ENCODE results near the gene TNFRSF21.
A peak's percentile ranks its signal among the peaks of the same experiment; 100 is the strongest.
"Not testable (repeated sequence)": the region's sequence is repeated elsewhere in the genome, so short reads cannot be mapped to it uniquely, and the experiment has no call there.

Gene TNFRSF21

DNA sequence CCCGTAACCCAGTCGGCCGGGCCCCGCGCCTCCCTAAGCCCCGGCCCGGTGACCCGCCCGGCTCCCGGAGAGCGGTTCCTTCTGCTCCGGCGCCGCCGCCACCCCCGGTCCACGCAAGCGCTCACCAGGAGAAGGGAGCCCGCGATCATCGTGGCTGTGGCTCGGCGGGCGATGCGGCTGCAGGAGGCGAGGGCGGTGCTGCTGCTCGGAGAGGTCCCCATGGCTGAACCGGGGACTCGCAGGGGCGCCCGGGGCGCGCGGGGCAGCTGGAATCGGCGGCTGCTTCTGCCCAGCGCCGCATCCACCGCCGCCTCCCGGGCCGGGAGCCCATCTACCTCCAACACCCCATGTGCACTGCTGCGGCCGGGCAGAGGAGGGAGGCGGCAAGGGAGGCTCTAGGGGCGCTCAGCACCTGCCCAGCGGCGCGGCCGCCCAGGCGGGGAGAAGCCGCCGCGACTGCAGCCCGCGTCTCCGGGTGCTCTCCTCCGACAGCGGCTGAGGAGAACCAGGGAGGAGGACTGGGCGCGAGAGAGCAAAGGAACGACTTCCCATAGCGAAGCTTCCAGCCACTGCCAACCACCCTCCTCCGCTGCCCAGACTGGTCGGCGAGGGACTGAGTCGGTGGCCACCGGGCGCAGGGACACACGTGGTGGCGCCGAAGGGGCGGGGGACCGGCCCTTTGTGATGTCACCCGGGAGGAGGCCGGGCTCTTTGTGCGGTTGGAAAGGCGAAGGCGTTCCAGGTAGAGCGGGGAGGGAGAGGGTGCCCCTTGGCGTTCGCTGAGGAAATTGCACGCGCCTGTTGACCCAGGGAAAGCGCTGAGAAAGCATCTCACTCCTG lies at the start of gene TNFRSF21:
Gene TNFRSF21, minus strand, starts transcription at position 615 of the 840 bp plus-strand sequence. Its CDS starts 394 bp downstream, at position 221.
- FAIRE-seq (peak; percentile 53), DNase-seq (ENCODE audit: low spot score) (peak; percentile 78)

DNA sequence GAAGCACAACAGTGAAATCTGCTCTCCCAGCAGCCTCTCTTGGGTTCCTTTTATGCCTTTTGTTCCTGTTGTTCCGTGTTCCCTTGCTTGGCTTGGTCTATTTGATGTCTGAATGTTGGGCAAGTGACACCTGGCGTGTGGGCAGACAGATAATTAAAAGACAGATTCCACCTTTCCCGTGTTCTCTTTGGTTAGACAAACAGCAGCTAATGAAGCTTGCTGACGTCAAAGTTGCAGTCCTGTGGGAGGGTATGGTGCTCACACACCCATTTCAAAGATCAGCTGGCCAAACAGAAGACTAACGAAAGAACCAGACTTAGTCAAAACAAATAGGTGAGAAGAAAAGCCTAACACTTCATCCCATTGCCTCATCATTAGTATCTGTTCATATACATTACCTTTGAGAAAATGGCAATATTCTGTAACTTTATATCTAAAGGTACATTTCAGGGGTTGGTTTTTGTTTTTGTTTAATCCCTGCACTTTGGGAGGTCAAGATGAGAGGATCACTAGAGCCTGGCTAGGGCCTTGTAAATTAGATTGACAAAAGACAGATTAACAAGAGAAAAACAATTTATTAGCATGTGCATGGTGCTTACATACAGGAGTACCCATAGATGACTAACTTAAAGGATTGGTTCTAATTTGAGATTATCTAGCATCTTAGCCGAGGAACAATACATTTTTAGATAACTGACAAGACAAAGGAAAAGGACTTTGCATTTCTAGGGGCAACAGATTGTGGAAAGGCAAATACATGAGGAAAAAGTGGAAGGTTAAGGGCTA lies 48.9 kb upstream of the TNFRSF21 start:
- FAIRE-seq (no peak), DNase-seq (ENCODE audit: low spot score) (no peak)

GRCh38 chr6:47357827-47358226 lies 48.1 kb upstream of the TNFRSF21 start:
- DNase-seq (ENCODE audit: low spot score): no peak
- no peak for FAIRE-seq

GRCh38 chr6:47355496-47355895 lies 45.8 kb upstream of the TNFRSF21 start:
- DNase-seq (ENCODE audit: low spot score): no peak
- FAIRE-seq: no peak

DNA sequence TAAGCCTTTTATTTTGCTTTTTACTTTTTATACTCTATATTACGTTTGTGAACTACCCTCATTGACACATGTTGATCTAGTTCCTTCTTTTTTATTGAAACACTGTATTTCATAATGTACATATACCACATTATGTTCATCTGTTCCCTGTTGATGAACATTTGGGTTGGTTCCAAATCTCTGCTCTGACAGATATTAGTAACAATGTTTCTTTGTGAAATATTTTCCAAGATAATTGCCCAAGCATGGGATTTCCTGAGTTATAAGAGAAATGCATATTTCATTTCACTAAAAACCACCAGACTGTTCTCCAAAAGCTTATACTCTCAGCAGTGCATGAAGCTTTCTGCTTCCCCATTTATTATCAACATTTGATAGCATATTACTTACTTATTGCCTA lies 44.2 kb upstream of the TNFRSF21 start:
- FAIRE-seq (no peak), DNase-seq (ENCODE audit: low spot score) (no peak)

- no peak for DNase-seq (ENCODE audit: low spot score)
- no peak for FAIRE-seq
Observed at GRCh38 chr6:47352966-47353365, 43.3 kb upstream of the TNFRSF21 start.

DNA sequence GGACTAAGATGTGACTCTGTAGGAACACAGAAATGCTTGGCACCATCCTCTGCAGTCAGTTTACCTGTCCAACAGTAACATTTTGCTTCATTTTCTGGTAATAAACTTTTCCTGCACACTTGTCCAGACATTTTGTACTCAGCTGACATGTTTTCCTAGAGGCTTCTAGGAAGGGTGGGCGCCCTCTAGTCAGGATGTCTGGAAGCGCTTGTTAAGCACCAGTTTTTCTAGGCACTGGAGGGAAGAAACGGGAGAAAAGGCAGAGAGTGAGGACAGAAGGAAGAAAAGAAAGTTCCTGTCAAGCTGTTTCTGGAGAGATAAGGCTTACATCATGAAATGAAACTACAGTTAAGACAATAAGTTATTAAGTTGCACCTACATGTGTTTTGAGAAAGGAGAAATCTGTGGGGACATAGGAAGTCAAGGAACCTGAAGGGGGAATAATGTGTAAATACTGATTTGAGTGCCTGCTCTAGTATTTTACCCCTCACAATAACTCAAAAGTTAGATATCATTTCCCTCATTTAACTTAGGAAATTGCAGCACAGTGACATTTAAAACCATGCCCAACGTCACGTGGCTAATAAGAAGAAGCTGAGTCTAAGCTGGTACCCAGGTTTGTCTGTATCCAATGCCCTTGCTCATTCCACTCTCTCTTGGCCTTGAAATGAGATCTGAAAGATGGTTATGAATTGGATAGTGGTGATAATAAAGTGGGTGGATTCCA lies 42.7 kb upstream of the TNFRSF21 start:
- DNase-seq (ENCODE audit: low spot score): no peak
- no peak for FAIRE-seq

DNA sequence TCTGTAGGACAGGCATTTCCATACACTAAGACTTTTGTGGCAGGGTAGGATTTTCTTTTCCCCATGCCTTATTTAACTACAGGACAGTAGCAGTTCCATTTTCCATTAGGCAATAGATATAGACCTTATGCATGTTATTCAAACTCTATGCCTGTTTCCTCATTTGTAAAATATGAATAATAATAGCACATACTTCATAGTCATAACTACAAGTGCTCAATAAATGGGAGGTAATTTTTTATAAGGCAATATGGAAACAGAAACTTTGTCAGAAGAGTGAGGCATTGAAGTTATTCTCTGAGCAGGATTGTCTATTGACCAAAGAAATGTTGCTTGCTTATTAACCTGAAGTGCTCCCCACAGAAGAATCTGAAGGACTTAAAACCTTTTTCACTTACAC lies 41.9 kb upstream of the TNFRSF21 start:
- no peak for DNase-seq (ENCODE audit: low spot score)
- no peak for FAIRE-seq

- DNase-seq (ENCODE audit: low spot score) (no peak), FAIRE-seq (no peak)
Observed at GRCh38 chr6:47349931-47350330, 40.2 kb upstream of the TNFRSF21 start.

DNA sequence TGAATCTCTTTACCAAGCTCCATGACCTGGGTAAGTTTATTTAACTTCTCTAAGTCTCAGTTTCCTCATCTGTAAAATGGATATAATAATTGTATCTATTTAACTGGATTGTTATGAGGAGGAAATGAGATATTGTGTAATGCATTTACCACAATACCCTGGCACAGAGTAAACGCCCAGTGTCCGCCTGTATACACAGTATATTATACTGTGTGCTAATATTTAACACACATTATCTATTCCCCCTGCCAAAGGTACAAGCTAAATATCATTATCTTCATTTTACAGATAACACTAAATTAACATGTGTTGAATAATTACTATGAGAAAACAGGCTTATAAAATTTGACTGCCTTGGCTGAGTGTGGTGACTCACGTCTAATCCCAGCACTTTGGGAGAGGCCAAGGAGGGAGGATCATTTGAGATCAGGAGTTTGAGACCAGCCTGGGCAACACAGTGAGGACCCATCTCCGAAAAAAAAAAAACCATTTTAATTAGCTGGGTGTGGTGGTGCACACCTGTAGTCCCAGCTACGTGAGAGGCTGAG lies 38.7 kb upstream of the TNFRSF21 start:
- FAIRE-seq: no peak
- no peak for DNase-seq (ENCODE audit: low spot score)

DNA sequence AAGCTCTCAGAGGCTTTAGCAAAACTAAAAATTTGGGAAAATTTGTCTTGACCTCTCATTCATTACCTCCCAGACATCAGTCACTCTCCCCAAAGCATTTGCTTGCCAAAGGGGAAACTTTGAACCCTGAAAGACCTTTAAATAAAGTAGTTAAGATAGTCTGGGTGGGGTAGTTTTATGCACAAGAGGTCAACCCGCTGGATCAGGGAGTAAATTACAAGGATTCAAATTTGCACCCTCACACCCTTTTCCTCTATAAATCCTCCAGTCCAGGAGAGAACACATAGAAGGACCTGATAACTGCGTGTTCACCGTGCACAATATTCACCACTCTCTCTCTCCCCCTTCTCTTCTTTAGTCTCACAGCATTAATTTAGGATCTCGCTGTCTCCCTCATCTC lies 36.1 kb upstream of the TNFRSF21 start:
- DNase-seq (ENCODE audit: low spot score) (no peak), FAIRE-seq (no peak)

GRCh38 chr6:47344022-47344421 lies 34.3 kb upstream of the TNFRSF21 start:
- DNase-seq (ENCODE audit: low spot score) (no peak), FAIRE-seq (no peak)

GRCh38 chr6:47343600-47343999 lies 33.9 kb upstream of the TNFRSF21 start:
- no peak for FAIRE-seq
- no peak for DNase-seq (ENCODE audit: low spot score)

DNA sequence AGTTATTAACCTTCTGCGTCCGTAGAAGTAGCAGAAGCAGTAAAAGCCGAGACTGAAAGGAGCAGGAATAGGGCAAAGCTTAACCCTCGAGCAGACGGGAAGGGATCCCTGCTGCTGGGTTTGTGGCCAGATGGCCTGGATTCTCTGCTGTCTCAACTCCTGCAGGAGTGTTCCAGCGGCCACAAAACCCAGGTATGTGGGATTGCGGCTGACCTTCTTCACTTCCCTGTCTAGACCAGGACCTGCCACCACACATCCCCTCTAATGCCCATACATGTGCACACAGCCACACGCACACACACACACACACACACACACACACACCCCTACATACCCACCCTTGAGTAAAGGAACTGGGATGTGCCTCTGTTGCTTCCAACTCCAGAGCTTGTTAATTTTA lies 33.1 kb upstream of the TNFRSF21 start:
- FAIRE-seq (no peak), DNase-seq (ENCODE audit: low spot score) (no peak)

DNA sequence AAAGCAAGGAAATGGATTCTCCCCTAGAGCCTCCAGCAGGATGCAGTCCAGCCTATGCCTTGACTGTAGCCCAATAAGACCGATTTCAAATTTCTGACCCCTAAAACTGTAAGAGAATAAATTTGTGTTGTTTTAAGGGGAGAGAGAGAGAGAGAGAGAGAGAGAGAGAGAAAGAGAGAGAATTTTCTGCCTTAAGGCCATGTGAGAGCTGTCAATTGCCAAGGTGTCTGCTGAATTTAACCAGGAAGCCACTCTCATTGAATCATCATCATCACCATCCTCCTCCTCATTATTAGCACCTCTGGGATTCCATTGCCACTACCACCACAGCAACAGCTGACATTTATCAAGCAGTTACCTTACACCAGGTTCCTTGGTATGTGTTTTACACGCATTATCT lies 27.8 kb upstream of the TNFRSF21 start:
- no peak for DNase-seq (ENCODE audit: low spot score)

DNA sequence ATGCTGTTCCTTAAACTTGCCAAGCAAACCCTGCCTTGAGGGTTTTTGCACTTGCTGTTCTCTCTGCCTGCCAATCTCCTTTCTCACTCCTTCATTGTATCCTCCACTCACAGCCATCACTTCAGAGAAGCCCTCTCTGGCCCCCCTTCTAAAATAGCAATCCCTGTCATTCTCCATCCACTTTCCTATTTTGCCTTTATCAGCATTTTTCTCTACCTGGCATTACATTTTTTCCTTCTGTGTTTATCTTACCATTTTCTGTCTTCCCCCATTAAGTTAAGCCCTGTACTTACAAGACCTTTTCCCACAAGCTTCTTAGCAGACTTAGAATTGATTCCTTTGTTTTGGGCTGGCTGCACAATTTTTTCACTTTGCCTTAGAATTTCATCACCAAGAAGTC lies 26.6 kb upstream of the TNFRSF21 start:
- no peak for FAIRE-seq
- DNase-seq (ENCODE audit: low spot score): no peak

More for the DNA sequence above, 27.8 kb upstream of the TNFRSF21 start:
- no peak for FAIRE-seq

- DNase-seq (ENCODE audit: low spot score) (no peak), FAIRE-seq (no peak)
Observed at GRCh38 chr6:47335466-47335865, 25.8 kb upstream of the TNFRSF21 start.

DNA sequence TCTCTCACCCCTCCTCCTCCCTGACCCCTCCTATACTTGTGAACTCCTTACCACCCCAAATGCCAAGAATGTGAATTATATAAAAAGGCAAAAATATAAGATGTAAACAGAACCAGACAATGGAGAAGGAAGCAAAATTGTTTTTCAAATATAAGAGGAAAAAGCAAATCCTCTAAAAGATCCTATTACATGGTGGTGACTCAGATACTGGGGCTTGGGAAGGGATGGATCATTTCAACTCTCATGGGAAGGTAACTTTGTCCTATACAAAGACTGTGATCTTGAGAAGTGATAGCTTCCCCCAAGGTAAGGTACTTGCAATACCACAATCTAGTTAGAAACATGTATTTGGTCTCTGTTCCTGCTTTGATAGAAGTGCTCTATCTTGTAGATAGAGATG lies 24.6 kb upstream of the TNFRSF21 start:
- no peak for FAIRE-seq
- DNase-seq (ENCODE audit: low spot score): no peak

- not testable (repeated sequence) for DNase-seq (ENCODE audit: low spot score); FAIRE-seq
Observed at GRCh38 chr6:47328606-47329005, 18.9 kb upstream of the TNFRSF21 start.

- not testable (repeated sequence) for FAIRE-seq; DNase-seq (ENCODE audit: low spot score)
Observed at GRCh38 chr6:47328139-47328538, 18.4 kb upstream of the TNFRSF21 start.

GRCh38 chr6:47323887-47324286 lies 14.2 kb upstream of the TNFRSF21 start:
- DNase-seq (ENCODE audit: low spot score): no peak
- FAIRE-seq: no peak

DNA sequence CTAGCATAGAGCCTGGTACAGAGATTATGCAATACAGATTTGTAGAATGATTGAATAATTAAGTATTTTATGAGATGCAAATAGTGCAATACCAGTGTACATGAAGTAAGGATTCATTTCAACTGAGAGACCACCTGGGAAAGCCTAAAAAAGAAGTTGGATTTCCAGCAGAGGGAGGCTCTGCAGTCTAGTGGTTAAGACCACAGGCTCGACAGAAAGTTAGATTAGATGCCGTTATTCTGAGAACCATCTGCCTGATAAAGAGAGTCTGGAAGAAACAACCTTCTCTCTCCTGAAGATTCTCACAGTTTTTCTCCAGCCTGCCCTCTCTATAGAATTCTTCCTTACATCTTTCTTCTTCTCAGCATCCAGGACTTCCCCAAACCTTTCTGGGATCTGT lies 13.6 kb upstream of the TNFRSF21 start:
- DNase-seq (ENCODE audit: low spot score): no peak
- FAIRE-seq: no peak

Measured in RCC 7860 (cell line).